Activated CD8-positive, alpha-beta T cell treated with anti-CD3 and anti-CD28 coated beads, Interleukin-2, amount 10 ng/mL, durations not matched to agents 7 days and 5 days (primary cell): Measurements from ENCODE around the gene TNFAIP8. TPM values are rescaled to one million over a fixed set of nuclear protein-coding genes. Genes with fewer than 3 reads are reported as not detected.
A peak's percentile ranks its signal among the peaks of the same experiment; 100 is the strongest.

Experiments
- ATAC-seq: fragments of 150-1000 bp; cut with Tn5 transposase; one replicate; pipeline ENCODE4 v1.10.0; 2021; ENCODE audit warnings: moderate library complexity
- CTCF ChIA-PET: fragments of 350-600 bp; sonication (Branson Sonifier 250); formaldehyde crosslinking; loops from one replicate; lab custom pipeline; 2021; ENCODE audit warnings: antibody characterized with exemption; lab: Charles Lee
- POLR2A ChIA-PET: fragments of 350-600 bp; sonication (Branson Sonifier 250); formaldehyde crosslinking; loops from one replicate; lab custom pipeline; 2021; ENCODE audit warnings: antibody characterized with exemption; lab: Charles Lee
- DNase-seq: peaks from one replicate; pipeline ENCODE4 v3.0.0-alpha.2; 2020
- H3K27ac Mint-ChIP-seq: one replicate; pipeline ENCODE4 v1.8.0; 2021; ENCODE audit warnings: mild to moderate bottlenecking, mixed read lengths
- H3K27me3 Mint-ChIP-seq: one replicate; pipeline ENCODE4 v1.8.0; 2021; ENCODE audit warnings: low read depth, mixed read lengths
- H3K36me3 Mint-ChIP-seq: one replicate; pipeline ENCODE4 v1.8.0; 2021; ENCODE audit warnings: low read depth, mixed read lengths
- H3K4me1 Mint-ChIP-seq: one replicate; pipeline ENCODE4 v1.8.0; 2021; ENCODE audit warnings: low read depth, mixed read lengths
- H3K4me3 Mint-ChIP-seq: one replicate; pipeline ENCODE4 v1.8.0; 2021; ENCODE audit warnings: mild to moderate bottlenecking, mixed read lengths
- H3K9me3 Mint-ChIP-seq: one replicate; pipeline ENCODE4 v1.8.0; 2022; ENCODE audit warnings: mixed read lengths; ENCODE audit not compliant: insufficient read depth
- total RNA-seq, 2 experiments: library from RNA; stranded (reverse); gene quantifications; one replicate each; pipeline ENCODE4 v1.2.3, GENCODE V29; 2021

The TNFAIP8 gene
- total RNA-seq, 2 experiments from 2014 or later, result 123 to 127 TPM

- ChIA-PET CTCF (interaction anchor here (0.8 to 21.9 kb wide), 17 partner anchors 9 to 349 kb away, joined by 3 to 274 read pairs (median 7); partner anchors contain the start of genes DMXL1 and DTWD2), POLR2A (interaction anchor here (1.0 to 19.3 kb wide), 7 partner anchors 11 to 69 kb away, joined by 3 to 280 read pairs (median 8); partner anchors contain the start of gene TNFAIP8)
- no peaks in the 10 kb centered on the region for H3K27me3 Mint-ChIP-seq
- DNase-seq (no peak), ATAC-seq (no peak)
- peaks cover 60% of the 10 kb centered on the region for H3K36me3 Mint-ChIP-seq
- H3K27ac Mint-ChIP-seq, result peak overlapping the region; percentile 95
- peak overlapping the region; percentile 78 for H3K4me3 Mint-ChIP-seq
- H3K9me3 Mint-ChIP-seq, result no peaks in the 10 kb centered on the region
- H3K4me1 Mint-ChIP-seq, result peaks cover 85% of the 10 kb centered on the region
Measured at GRCh38 chr5:119336845-119337580, 18.8 kb upstream of the TNFAIP8 start.

- DNase-seq, result no peak
- Mint-ChIP-seq H3K27ac (peak overlapping the region; percentile 95), H3K9me3 (no peaks in the 10 kb centered on the region), H3K27me3 (no peaks in the 10 kb centered on the region), H3K4me1 (peaks cover 87% of the 10 kb centered on the region), H3K4me3 (peak overlapping the region; percentile 78), H3K36me3 (peaks cover 67% of the 10 kb centered on the region)
- peak; percentile 2 for ATAC-seq
- CTCF ChIA-PET, result interaction anchor here (0.8 to 21.9 kb wide), 16 partner anchors 8 to 350 kb away, joined by 3 to 274 read pairs (median 5); partner anchors contain the start of genes DTWD2 and TNFAIP8
- POLR2A ChIA-PET, result interaction anchor here (1.0 to 19.3 kb wide), 6 partner anchors 8 to 70 kb away, joined by 3 to 280 read pairs (median 11); partner anchors contain the start of gene TNFAIP8
Measured at GRCh38 chr5:119338326-119338946, 17.4 kb upstream of the TNFAIP8 start.

GRCh38 chr5:119339344-119339743 is 16.5 kb upstream of the TNFAIP8 start:
- Mint-ChIP-seq H3K9me3 (no peaks in the 10 kb centered on the region), H3K4me1 (peaks cover 94% of the 10 kb centered on the region), H3K27me3 (no peaks in the 10 kb centered on the region), H3K4me3 (peak overlapping the region; percentile 78), H3K27ac (peak overlapping the region; percentile 95), H3K36me3 (peaks cover 69% of the 10 kb centered on the region)
- ATAC-seq (no peak), DNase-seq (no peak)
- ChIA-PET POLR2A (interaction anchor here (0.7 to 19.3 kb wide), 9 partner anchors 9 to 72 kb away, joined by 3 to 280 read pairs (median 12); partner anchors contain the start of gene TNFAIP8), CTCF (interaction anchor here (0.8 to 21.9 kb wide), 15 partner anchors 10 to 351 kb away, joined by 3 to 274 read pairs (median 6); partner anchors contain the start of genes DTWD2 and TNFAIP8)

GRCh38 chr5:119339965-119340364 is 15.9 kb upstream of the TNFAIP8 start:
- peak overlapping the region; percentile 95 for H3K27ac Mint-ChIP-seq
- H3K4me1 Mint-ChIP-seq, result peaks cover 94% of the 10 kb centered on the region
- DNase-seq (no peak), ATAC-seq (peak; percentile 13)
- H3K36me3 Mint-ChIP-seq, result peaks cover 66% of the 10 kb centered on the region
- ChIA-PET POLR2A (interaction anchor here (0.9 to 19.3 kb wide), 10 partner anchors 10 to 72 kb away, joined by 3 to 280 read pairs (median 10); partner anchors contain the start of gene TNFAIP8), CTCF (interaction anchor here (0.7 to 21.9 kb wide), 19 partner anchors 8 to 352 kb away, joined by 3 to 274 read pairs (median 7); partner anchors contain the start of genes DTWD2 and TNFAIP8)
- H3K27me3 Mint-ChIP-seq, result no peaks in the 10 kb centered on the region
- peak overlapping the region; percentile 78 for H3K4me3 Mint-ChIP-seq
- H3K9me3 Mint-ChIP-seq, result no peaks in the 10 kb centered on the region

GRCh38 chr5:119340597-119341218 is 15.1 kb upstream of the TNFAIP8 start:
- H3K36me3 Mint-ChIP-seq, result peaks cover 65% of the 10 kb centered on the region

GRCh38 chr5:119341452-119342349 is 14.1 kb upstream of the TNFAIP8 start:
- Mint-ChIP-seq H3K27me3 (no peaks in the 10 kb centered on the region), H3K36me3 (peaks cover 64% of the 10 kb centered on the region), H3K9me3 (no peaks in the 10 kb centered on the region), H3K4me1 (peaks cover 96% of the 10 kb centered on the region), H3K4me3 (peak overlapping the region; percentile 78), H3K27ac (peak overlapping the region; percentile 95)
- ChIA-PET CTCF (interaction anchor here (0.9 to 21.9 kb wide), 15 partner anchors 10 to 74 kb away, joined by 3 to 274 read pairs (median 9); partner anchors contain the start of gene TNFAIP8), POLR2A (interaction anchor here (0.7 to 19.3 kb wide), 14 partner anchors 9 to 271 kb away, joined by 3 to 280 read pairs (median 6); partner anchors contain the start of genes DMXL1 and TNFAIP8)
- ATAC-seq, result peak; percentile 8
- no peak for DNase-seq

More at GRCh38 chr5:119340597-119341218, 15.1 kb upstream of the TNFAIP8 start:
- ChIA-PET POLR2A (interaction anchor here (0.7 to 19.3 kb wide), 13 partner anchors 11 to 270 kb away, joined by 3 to 280 read pairs (median 7); partner anchors contain the start of genes DMXL1 and TNFAIP8), CTCF (interaction anchor here (0.7 to 21.9 kb wide), 18 partner anchors 9 to 353 kb away, joined by 3 to 274 read pairs (median 8); partner anchors contain the start of genes DTWD2 and TNFAIP8)
- Mint-ChIP-seq H3K27ac (peak overlapping the region; percentile 95), H3K4me3 (peak overlapping the region; percentile 78), H3K27me3 (no peaks in the 10 kb centered on the region), H3K4me1 (peaks cover 96% of the 10 kb centered on the region), H3K9me3 (no peaks in the 10 kb centered on the region)
- DNase-seq (peak; percentile 89), ATAC-seq (peak; percentile 68)

GRCh38 chr5:119342406-119342805 is 13.4 kb upstream of the TNFAIP8 start:
- POLR2A ChIA-PET, result interaction anchor here (0.8 to 19.3 kb wide), 7 partner anchors 9 to 75 kb away, joined by 3 to 280 read pairs (median 5); partner anchors contain the start of gene TNFAIP8

GRCh38 chr5:119343052-119343451 is 12.8 kb upstream of the TNFAIP8 start:
- H3K9me3 Mint-ChIP-seq, result no peaks in the 10 kb centered on the region
- H3K36me3 Mint-ChIP-seq, result peaks cover 65% of the 10 kb centered on the region
- H3K4me1 Mint-ChIP-seq, result peaks cover 96% of the 10 kb centered on the region
- DNase-seq (no peak), ATAC-seq (no peak)
- H3K27me3 Mint-ChIP-seq, result no peaks in the 10 kb centered on the region
- peak overlapping the region; percentile 95 for H3K27ac Mint-ChIP-seq
- CTCF ChIA-PET, result interaction anchor here (1.0 to 21.9 kb wide), 5 partner anchors 14 to 92 kb away, joined by 3 to 274 read pairs (median 7); no protein-coding TSS in a partner anchor
- POLR2A ChIA-PET, result interaction anchor here (0.7 to 19.3 kb wide), 4 partner anchors 8 to 75 kb away, joined by 3 to 280 read pairs (median 4); partner anchors contain the start of gene TNFAIP8
- H3K4me3 Mint-ChIP-seq, result peak overlapping the region; percentile 78

More at GRCh38 chr5:119342406-119342805, 13.4 kb upstream of the TNFAIP8 start:
- no peak for DNase-seq
- ATAC-seq, result no peak
- Mint-ChIP-seq H3K36me3 (peaks cover 64% of the 10 kb centered on the region), H3K27ac (peak overlapping the region; percentile 95), H3K27me3 (no peaks in the 10 kb centered on the region), H3K4me1 (peaks cover 96% of the 10 kb centered on the region), H3K9me3 (no peaks in the 10 kb centered on the region), H3K4me3 (peak overlapping the region; percentile 78)
- CTCF ChIA-PET, result interaction anchor here (0.9 to 21.9 kb wide), 8 partner anchors 11 to 75 kb away, joined by 3 to 274 read pairs (median 9); partner anchors contain the start of gene TNFAIP8

GRCh38 chr5:119343766-119344165 is 12.1 kb upstream of the TNFAIP8 start:
- peak overlapping the region; percentile 44 for H3K4me3 Mint-ChIP-seq
- DNase-seq, result no peak
- peak overlapping the region; percentile 65 for H3K27ac Mint-ChIP-seq
- H3K36me3 Mint-ChIP-seq, result peaks cover 64% of the 10 kb centered on the region
- peaks cover 94% of the 10 kb centered on the region for H3K4me1 Mint-ChIP-seq
- POLR2A ChIA-PET, result interaction anchor here (0.7 to 19.3 kb wide), 4 partner anchors 9 to 76 kb away, joined by 3 to 280 read pairs (median 4); partner anchors contain the start of gene TNFAIP8
- CTCF ChIA-PET, result interaction anchor here (1.0 to 21.9 kb wide), 8 partner anchors 11 to 91 kb away, joined by 3 to 274 read pairs (median 6); no protein-coding TSS in a partner anchor
- no peak for ATAC-seq
- no peaks in the 10 kb centered on the region for H3K27me3 Mint-ChIP-seq
- no peaks in the 10 kb centered on the region for H3K9me3 Mint-ChIP-seq
